Measurements from ENCODE around the gene DUSP21.

DUSP21 gene

GRCh38 chrX:44891642-44892041, 47.8 kb downstream of the DUSP21 start:
- H3K4me3 ChIP-seq (ENCODE audit: low read depth, low read length), result no peak overlapping the region
- TF ChIP-seq, protein P1, sequence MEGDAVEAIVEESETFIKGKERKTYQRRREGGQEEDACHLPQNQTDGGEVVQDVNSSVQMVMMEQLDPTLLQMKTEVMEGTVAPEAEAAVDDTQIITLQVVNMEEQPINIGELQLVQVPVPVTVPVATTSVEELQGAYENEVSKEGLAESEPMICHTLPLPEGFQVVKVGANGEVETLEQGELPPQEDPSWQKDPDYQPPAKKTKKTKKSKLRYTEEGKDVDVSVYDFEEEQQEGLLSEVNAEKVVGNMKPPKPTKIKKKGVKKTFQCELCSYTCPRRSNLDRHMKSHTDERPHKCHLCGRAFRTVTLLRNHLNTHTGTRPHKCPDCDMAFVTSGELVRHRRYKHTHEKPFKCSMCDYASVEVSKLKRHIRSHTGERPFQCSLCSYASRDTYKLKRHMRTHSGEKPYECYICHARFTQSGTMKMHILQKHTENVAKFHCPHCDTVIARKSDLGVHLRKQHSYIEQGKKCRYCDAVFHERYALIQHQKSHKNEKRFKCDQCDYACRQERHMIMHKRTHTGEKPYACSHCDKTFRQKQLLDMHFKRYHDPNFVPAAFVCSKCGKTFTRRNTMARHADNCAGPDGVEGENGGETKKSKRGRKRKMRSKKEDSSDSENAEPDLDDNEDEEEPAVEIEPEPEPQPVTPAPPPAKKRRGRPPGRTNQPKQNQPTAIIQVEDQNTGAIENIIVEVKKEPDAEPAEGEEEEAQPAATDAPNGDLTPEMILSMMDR (IDR thresholded peaks at IDR 0.05; ENCODE audit: borderline replicate concordance, insufficient read depth, low read depth, low read length), result no peak

All from GM12875 (cell line).